K562 (cell line): Measurements from ENCODE around the gene PSMA5. TPM values are rescaled to one million over a fixed set of nuclear protein-coding genes. Genes with fewer than 3 reads are reported as not detected.

Source experiments
- ATAC-seq: fragments of 200-7000 bp; cut with Tn5 transposase; 3 replicates; pipeline ENCODE4 v1.9.1; 2020; ENCODE audit warnings: moderate library complexity
- BruUV-seq: library from RNA; stranded (reverse); fragments of 400-500 nt; replicated peaks from 2 replicates; lab custom pipeline; 2021; lab: Mats Ljungman, UMichigan
- CTCF ChIA-PET: fragments of 300-600 bp; formaldehyde crosslinking; extraction: SDS; loops from one replicate; lab custom pipeline; 2021; ENCODE audit warnings: low intra/inter-chr PET ratio; lab: Yijun Ruan, JAX
- POLR2A ChIA-PET: fragments of 300-600, 350-650 bp; sonication (Branson Sonifier 250); formaldehyde crosslinking; extraction: SDS; loops from one replicate; lab custom pipeline; 2021; ENCODE audit warnings: antibody characterized with exemption, inconsistent platforms; lab: Yijun Ruan, JAX
- DNase-seq, 4 experiments: peaks; one replicate each; pipeline versions ENCODE4 v3.0.0 to v3.0.0-alpha.2; 2011 to 2018; ENCODE audit warnings: low spot score in 3 of 4, mixed read lengths in 3 of 4; ENCODE audit errors: extremely low read depth in 1 of 4
- FAIRE-seq: peaks from 2 replicates; lab custom pipeline; 2011; peaks lifted over from hg19 to GRCh38; lab: Jason Lieb, UNC
- H2AFZ ChIP-seq: 2 replicates; pipeline ENCODE4 v1.6.0; 2011; ENCODE audit warnings: low read depth, low read length, control low read depth, inconsistent platforms
- H3K27ac ChIP-seq: fragments of 200-600 bp; 3 replicates; pipeline ENCODE4 v1.8.0; 2011; ENCODE audit warnings: low read depth, mild to moderate bottlenecking, control low read depth, inconsistent platforms, low read length, moderate library complexity, mixed read lengths; ENCODE audit errors: extremely low read depth
- H3K27me3 ChIP-seq, 2 experiments: fragments of 300-600 bp in 1 of 2; 2 replicates in 1 of 2; 3 replicates in 1 of 2; pipeline versions ENCODE4 v1.6.0 to v1.8.0; 2011; ENCODE audit warnings: inconsistent platforms in 2 of 2, low read length in 2 of 2, mild to moderate bottlenecking in 1 of 2, mixed read lengths in 1 of 2, moderate library complexity in 1 of 2; ENCODE audit not compliant: control insufficient read depth in 2 of 2, insufficient read depth in 2 of 2
- H3K36me3 ChIP-seq: fragments of 300-600 bp; 3 replicates; pipeline ENCODE4 v1.8.0; 2011; ENCODE audit warnings: mild to moderate bottlenecking, low read length, inconsistent platforms; ENCODE audit not compliant: control insufficient read depth, insufficient read depth
- H3K4me1 ChIP-seq, 2 experiments: fragments of 200-600 bp in 1 of 2; replicated peaks in 1 of 2; 2 replicates in 1 of 2; 3 replicates in 1 of 2; pipeline versions ENCODE4 v1.5.1 to v1.8.0; 2011; ENCODE audit warnings: inconsistent platforms in 2 of 2, low read length in 2 of 2, mild to moderate bottlenecking in 1 of 2, mixed read lengths in 1 of 2, moderate library complexity in 1 of 2; ENCODE audit not compliant: control insufficient read depth in 2 of 2, insufficient read depth in 2 of 2
- H3K4me2 ChIP-seq: 2 replicates; pipeline ENCODE4 v1.6.1; 2011; ENCODE audit warnings: low read length, control low read depth, inconsistent platforms, mixed read lengths; ENCODE audit not compliant: insufficient read depth
- H3K4me3 ChIP-seq: fragments of 200-600 bp; sonication (generic), shearing (Covaris generic); 2 replicates; pipeline ENCODE4 v1.5.1; 2016; ENCODE audit warnings: control low read depth, inconsistent platforms
- H3K79me2 ChIP-seq: fragments of 200-600 bp; 3 replicates; pipeline ENCODE4 v1.8.0; 2011; ENCODE audit warnings: low read length, inconsistent platforms; ENCODE audit not compliant: control insufficient read depth, insufficient read depth
- H3K9ac ChIP-seq, 2 experiments: 2 replicates each; pipeline versions ENCODE4 v1.6.0 to v1.6.1; 2011; ENCODE audit warnings: low read depth in 2 of 2, low read length in 2 of 2, control low read depth in 1 of 2, inconsistent platforms in 1 of 2, mild to moderate bottlenecking in 1 of 2, mixed read lengths in 1 of 2; ENCODE audit not compliant: insufficient read depth in 1 of 2
- H3K9me1 ChIP-seq: one replicate; pipeline ENCODE4 v1.6.0; 2011; ENCODE audit warnings: inconsistent platforms, mild to moderate bottlenecking, low read length, moderate library complexity; ENCODE audit not compliant: control insufficient read depth, insufficient read depth
- H3K9me3 ChIP-seq: replicated peaks from 2 replicates; pipeline ENCODE4 v1.5.1; 2011; ENCODE audit warnings: low read depth, low read length, inconsistent platforms; ENCODE audit not compliant: control insufficient read depth, insufficient read depth
- H4K20me1 ChIP-seq: replicated peaks from 2 replicates; pipeline ENCODE4 v1.6.1; 2011; ENCODE audit warnings: low read length, inconsistent platforms, mixed read lengths; ENCODE audit not compliant: control insufficient read depth, insufficient read depth
- IFI16 ChIP-seq: fragments of 250-450 bp; sonication (Bioruptor Pico); IDR thresholded peaks from 2 replicates; pipeline ENCODE4 v2.1.2; 2022; ENCODE audit warnings: mild to moderate bottlenecking, inconsistent platforms
- OTX1 ChIP-seq: fragments of 450-650 bp; formaldehyde crosslinking; IDR thresholded peaks from 2 replicates; pipeline ENCODE4 v1.4.0; 2022; ENCODE audit warnings: mild to moderate bottlenecking
- RBM39 ChIP-seq: fragments of 200-400 bp; formaldehyde crosslinking; optimal IDR thresholded peaks from 2 replicates; pipeline ENCODE3; 2018; ENCODE audit warnings: low read depth, low read length
- ZNF280B ChIP-seq: fragments of 250-450 bp; sonication (Bioruptor Pico); IDR thresholded peaks from 2 replicates; pipeline ENCODE4 v1.5.1; 2021; ENCODE audit warnings: mild to moderate bottlenecking
- WGBS: fragments of 100-300 bp; shearing (Covaris generic); methylation state at CpG from one replicate; pipeline ENCODE4 v1.1.6; 2016; ENCODE audit warnings: low coverage, mixed read lengths; ENCODE audit not compliant: insufficient coverage; ENCODE audit errors: missing lambda C conversion rate; 5-methylcytosine and 5-hydroxymethylcytosine counted together
- in situ Hi-C: fragments of 300-500 bp; cut with MboI; formaldehyde crosslinking; loops from 4 replicates; pipeline ENCODE4 v1.15.0; 2018; ENCODE audit warnings: inconsistent platforms, mixed read lengths
- intact Hi-C: fragments of 100-400 bp; cut with micrococcal nuclease; formaldehyde crosslinking; loops from 2 replicates; pipeline ENCODE4 v1.14.2; 2022
- polyA plus RNA-seq, 8 experiments: library from polyadenylated mRNA; depleted of rRNA in 4 of 8; stranded (reverse) in 5 of 8; unstranded in 3 of 8; fragments of >200 nt; fragmentation: Nextera tagmentation in 2 of 8; fragmentation: Illumina TruSeq in 1 of 8; extraction: Ambion mirVana in 2 of 8; extraction: Trizol in 1 of 8; gene quantifications; 2 replicates each; pipeline versions ENCODE4 v1.2.1 to v1.2.3, GENCODE V29; 2011 to 2014; ENCODE audit warnings: inconsistent platforms in 1 of 8, missing spikeins in 1 of 8
- total RNA-seq, 7 experiments: library from RNA; depleted of rRNA in 6 of 7; stranded (reverse); fragments of >200 nt in 6 of 7; fragmentation: Illumina TruSeq in 2 of 7; extraction: Trizol in 2 of 7; gene quantifications; 2 replicates each; pipeline versions ENCODE4 v1.2.1 to v1.2.3, GENCODE V29; 2011 to 2021; ENCODE audit warnings: low replicate concordance in 1 of 7
- TF ChIP-seq, protein P1 (sequence below), 2 experiments: fragments of 450-650 bp; IDR thresholded peaks; 2 replicates each; pipeline ENCODE4 v1.6.1; 2016; ENCODE audit warnings: mild to moderate bottlenecking in 2 of 2, borderline replicate concordance in 1 of 2, low read depth in 1 of 2, moderate library complexity in 1 of 2

The PSMA5 gene
- total and polyA plus RNA-seq, 9 of the 15 experiments (the other 6 are each of a cell fraction or from before 2014, with no cell fraction given), result 82.6 to 542 (median 287) TPM

DNA sequence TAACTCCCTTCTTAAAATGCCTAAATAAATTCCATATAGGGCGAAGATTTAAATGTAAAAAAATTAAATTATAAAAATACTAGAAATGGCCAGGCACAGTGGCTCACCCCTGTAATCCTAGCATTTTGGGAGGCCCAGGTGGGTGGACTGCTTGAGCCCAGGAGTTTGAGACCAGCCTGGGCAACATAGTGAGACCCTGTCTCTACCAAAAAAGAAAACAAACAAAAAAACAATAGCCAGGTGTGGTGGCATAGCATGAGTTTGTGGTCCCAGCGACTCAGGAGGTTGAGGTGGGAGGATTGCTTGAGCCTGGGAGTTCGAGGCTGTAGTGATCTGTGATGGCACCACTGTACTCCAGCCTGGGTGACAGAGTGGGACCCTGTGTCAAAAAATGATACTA lies 46.3 kb downstream of the PSMA5 start:
- 84% methylated on average over 3 of the region's 3 CpGs for WGBS
- TF ChIP-seq IFI16 (CRISPR knock-in tag) (no peak), RBM39 (no peak), ZNF280B (CRISPR knock-in tag) (no peak), OTX1 (CRISPR knock-in tag) (no peak)
- TF ChIP-seq, protein P1, sequence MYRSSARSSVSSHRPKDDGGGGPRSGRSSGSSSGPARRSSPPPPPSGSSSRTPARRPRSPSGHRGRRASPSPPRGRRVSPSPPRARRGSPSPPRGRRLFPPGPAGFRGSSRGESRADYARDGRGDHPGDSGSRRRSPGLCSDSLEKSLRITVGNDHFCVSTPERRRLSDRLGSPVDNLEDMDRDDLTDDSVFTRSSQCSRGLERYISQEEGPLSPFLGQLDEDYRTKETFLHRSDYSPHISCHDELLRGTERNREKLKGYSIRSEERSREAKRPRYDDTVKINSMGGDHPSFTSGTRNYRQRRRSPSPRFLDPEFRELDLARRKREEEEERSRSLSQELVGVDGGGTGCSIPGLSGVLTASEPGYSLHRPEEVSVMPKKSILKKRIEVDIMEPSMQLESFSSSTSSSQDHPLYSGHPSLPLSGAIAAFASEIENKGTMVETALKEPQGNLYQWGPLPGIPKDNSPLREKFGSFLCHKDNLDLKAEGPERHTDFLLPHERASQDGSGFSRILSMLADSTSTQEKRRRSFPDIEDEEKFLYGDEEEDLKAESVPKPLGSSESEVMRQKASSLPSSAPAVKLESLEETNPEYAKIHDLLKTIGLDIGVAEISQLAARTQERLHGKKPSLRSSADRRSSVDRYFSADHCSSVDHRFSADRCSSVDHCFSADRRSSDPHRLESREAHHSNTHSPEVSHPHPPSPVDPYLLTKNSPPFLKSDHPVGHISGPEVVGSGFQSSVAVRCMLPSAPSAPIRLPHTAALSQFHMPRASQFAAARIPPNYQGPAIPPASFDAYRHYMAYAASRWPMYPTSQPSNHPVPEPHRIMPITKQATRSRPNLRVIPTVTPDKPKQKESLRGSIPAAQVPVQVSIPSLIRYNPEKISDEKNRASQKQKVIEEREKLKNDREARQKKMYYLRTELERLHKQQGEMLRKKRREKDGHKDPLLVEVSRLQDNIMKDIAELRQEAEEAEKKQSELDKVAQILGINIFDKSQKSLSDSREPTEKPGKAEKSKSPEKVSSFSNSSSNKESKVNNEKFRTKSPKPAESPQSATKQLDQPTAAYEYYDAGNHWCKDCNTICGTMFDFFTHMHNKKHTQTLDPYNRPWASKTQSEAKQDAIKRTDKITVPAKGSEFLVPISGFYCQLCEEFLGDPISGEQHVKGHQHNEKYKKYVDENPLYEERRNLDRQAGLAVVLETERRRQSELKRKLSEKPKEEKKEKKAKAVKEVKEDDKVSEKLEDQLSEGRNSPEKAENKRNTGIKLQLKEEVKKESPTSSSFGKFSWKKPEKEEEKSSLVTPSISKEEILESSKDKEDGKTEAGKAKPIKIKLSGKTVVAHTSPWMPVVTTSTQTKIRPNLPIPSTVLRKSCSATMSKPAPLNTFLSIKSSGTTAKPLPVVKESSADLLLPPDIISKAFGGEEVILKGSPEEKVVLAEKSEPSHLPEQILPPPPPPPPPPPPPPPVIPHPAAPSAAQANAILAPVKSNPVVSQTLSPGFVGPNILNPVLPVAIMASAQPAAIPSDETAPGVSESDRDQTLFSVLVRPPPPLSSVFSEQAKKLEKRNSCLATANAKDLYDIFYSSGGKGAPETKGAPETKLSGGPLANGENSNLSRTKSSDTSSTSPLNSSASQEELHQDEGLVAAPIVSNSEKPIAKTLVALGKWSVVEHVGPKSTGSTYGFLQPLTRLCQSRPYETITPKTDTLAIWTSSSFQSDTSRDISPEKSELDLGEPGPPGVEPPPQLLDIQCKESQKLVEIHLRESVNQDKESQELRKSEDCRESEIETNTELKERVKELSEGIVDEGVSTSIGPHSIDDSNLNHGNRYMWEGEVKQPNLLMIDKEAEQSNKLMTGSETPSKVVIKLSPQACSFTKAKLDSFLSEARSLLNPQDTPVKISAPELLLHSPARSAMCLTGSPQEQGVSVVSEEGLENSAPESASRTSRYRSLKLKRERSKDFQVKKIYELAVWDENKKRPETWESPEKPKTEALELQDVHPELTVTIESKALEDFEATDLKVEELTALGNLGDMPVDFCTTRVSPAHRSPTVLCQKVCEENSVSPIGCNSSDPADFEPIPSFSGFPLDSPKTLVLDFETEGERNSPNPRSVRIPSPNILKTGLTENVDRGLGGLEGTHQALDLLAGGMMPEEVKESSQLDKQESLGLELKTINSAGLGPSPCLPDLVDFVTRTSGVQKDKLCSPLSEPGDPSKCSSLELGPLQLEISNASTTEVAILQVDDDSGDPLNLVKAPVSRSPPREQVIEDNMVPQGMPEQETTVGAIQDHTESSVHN (IDR thresholded peaks at IDR 0.05; ENCODE audit: borderline replicate concordance in 1 of 2, low read depth in 1 of 2), result no peak
- TF ChIP-seq, all 486 proteins: peak for 0
- Histone ChIP-seq H3K4me3 (no peak overlapping the region), H3K4me2 (no peak overlapping the region), H3K27ac (no peak overlapping the region), H2AFZ (no peak overlapping the region), H3K79me2 (peaks cover 91% of the 10 kb centered on the region), H3K4me1 (peaks cover 11 to 32% of the 10 kb centered on the region in 2 experiments), H3K9me3 (peaks cover 2% of the 10 kb centered on the region; the same call in 1 of the 2 replicates), H3K9ac (peak overlapping the region in 1 of 2 experiments; percentile 24; a peak in 1 of 4 replicates), H3K36me3 (peaks cover 20% of the 10 kb centered on the region; the same call in 2 of the 3 replicates), H4K20me1 (no peaks in the 10 kb centered on the region), H3K27me3 (no peaks in the 10 kb centered on the region), H3K9me1 (no peaks in the 10 kb centered on the region)
- no peak for FAIRE-seq
- CTCF ChIA-PET, result no interaction called here
- no peak for ATAC-seq
- no peak for DNase-seq
- intact Hi-C loops, result no loop called here
- BruUV-seq, result no TSS peak
- in situ Hi-C loops, result no loop called here
- POLR2A ChIA-PET, result interaction anchor here (0.6 to 4.6 kb wide), 5 partner anchors 9 to 721 kb away, joined by 3 to 35 read pairs (median 5); no protein-coding TSS in a partner anchor
